GM18498 (cell line): ENCODE data around the gene TYMP.
"Not testable (repeated sequence)": the region's sequence is repeated elsewhere in the genome, so short reads cannot be mapped to it uniquely, and the experiment has no call there.

Experiments used
- ATAC-seq: cut with Tn5 transposase; IDR thresholded peaks from one replicate; pipeline ENCODE4 v1.9.1; 2021; ENCODE audit warnings: mild to moderate bottlenecking, moderate library complexity; ENCODE audit not compliant: unreplicated experiment

TYMP gene

DNA sequence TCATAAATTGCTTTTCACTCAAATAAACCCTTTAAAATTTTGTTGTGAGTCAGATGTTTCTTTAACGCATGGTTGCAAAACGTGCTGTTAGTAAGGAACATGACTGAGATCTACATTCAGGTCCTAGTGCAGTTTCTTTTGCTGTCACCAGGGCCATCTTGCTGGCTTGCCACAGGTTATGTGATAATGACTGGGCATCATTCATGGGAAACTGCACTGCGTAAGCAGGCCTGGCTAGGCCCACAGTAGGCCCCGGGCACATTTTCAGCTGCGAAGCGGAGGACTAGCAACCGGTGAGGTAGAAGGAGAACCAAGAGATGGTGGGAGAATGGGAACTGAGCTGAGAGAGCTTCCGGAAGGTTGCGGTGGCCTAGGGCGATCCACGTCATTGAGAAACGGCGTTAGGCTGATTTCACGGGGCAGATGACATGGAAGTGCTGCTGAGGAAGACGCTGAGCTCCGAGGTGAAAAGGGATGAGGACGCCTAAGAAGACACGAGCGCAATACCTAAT lies 12.7 kb upstream of the TYMP start:
- no peak for ATAC-seq

DNA sequence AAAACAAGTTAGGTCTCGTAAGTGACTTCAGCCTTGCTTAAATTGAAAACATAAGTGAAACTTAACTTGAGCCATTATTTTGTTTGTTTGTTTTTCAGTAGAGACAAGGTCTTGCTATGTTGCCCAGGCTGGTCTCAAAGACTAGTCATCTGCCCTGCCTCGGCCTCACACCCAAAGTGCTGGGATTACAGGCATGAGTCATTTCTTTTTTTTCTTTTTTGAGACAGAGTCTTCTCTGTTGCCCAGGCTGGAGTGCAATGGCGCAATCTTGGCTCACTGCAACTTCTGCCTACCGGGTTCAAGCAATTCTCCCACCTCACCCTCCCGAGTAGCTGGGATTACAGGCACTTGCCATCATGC lies 11.8 kb upstream of the TYMP start:
- ATAC-seq, result peak; percentile 28

DNA sequence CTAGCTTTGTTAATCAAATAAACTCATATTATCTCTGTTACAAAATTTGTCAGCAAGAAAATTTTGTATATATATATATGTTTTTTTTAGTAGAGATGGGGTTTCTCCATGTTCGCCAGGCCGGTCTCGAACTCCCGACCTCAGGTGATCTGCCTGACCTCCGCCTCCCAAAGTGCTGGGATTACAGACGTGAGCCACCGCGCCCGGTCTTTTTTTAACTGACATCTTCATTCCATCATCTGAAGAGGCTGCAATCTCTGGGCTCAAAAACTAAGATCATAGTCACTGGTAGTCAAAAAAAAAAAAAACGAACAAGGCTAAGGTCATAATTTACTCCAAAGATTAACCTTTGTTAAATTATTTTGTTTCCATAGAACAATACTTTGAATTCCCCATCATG lies 10.6 kb upstream of the TYMP start:
- ATAC-seq, result no peak

DNA sequence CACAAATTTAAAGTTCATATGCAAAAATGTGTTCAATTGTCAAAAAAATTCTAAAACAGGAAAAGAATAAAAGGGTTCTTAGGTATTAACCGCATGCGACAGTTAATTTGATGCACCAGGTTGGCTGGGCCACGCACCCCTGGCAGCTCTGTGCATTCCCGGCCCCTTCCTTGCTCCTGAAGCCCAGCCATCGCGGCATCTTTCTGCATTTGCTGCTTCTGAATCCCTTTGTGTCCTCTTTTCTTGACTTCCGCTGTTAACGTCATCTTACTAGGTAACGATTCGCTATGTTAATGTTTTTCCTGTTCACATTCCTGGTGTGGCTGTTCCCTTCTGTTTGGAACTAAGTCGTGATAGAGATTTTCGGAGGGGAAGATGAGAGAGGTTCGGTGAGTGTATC lies 8.0 kb upstream of the TYMP start:
- ATAC-seq, result no peak

DNA sequence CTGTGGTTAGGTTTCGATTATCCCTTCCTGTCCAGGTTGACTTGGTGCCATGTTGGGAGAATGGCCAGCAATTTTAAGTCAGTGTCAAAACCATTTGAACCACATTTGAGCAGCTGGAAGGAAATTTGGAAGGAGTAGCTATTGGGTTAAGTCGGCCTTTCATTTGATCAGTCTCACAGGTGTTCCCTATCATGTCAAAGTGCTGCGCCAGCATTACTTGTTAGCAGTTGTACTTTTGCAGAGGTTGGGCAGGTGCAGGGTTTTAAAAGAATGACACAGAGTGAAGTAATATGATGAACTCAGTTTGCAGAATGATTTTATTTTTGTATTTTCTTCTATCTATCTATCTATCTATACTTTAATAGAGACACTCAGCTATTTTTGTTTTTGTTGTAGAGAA lies 6.4 kb upstream of the TYMP start:
- no peak for ATAC-seq

DNA sequence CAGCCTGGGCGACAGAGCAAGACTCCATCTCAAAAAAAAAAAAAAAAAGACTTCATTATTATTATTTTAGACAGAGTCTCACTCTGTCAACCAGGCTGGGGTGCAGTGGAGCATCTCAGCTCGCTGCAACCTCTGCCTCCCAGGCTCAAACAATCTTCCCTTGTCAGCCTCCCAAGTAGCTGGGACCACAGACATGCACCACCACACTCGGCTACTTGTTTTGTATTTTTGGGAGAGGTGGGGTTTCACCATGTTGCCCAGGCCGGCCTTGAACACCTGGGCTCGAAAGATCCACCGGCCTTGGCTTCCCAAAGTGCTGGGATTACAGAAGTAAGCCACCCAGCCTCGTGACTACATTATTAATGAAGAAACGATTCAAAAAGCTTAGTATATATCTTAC lies 5.3 kb upstream of the TYMP start:
- ATAC-seq, result no peak

DNA sequence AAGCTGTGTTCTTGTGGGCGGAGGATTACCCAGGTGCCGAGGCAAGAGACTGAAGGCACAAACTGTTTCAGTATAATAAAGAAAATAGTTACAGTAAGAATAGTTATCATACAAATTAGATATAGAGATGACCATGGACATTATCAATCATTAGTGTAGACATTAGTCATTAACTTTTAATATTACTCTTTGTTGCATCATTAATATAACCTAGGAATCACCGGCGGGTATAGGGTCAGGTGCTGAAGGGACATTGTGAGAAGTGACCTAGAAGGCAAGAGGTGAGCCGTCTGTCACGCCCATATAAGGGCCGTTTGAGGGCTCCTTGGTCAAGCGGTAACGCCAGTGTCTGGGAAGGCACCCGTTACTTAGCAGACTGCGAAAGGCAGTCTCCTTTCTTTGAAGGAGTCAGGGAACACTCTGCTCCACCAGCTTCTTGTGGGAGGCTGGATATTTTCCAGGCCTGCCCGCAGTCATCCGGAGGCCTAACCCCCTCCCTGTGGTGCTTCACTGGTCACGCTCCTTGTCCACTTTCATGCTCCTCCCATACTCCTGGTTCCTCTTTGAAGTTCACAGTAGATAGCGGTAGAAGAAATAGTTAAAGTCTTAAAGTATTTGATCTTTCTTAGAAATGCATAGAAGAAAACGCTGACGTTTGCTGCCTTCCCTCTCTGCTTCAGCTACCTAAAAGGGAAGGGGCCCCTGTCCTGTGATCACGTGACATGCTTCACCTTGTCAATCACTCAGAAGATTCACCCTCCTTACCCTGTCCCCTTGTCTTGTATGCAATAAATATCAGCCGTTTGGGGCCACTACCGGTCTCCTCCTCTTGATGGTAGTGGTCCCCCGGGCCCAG lies 4.3 kb upstream of the TYMP start:
- ATAC-seq, result not testable (repeated sequence)

DNA sequence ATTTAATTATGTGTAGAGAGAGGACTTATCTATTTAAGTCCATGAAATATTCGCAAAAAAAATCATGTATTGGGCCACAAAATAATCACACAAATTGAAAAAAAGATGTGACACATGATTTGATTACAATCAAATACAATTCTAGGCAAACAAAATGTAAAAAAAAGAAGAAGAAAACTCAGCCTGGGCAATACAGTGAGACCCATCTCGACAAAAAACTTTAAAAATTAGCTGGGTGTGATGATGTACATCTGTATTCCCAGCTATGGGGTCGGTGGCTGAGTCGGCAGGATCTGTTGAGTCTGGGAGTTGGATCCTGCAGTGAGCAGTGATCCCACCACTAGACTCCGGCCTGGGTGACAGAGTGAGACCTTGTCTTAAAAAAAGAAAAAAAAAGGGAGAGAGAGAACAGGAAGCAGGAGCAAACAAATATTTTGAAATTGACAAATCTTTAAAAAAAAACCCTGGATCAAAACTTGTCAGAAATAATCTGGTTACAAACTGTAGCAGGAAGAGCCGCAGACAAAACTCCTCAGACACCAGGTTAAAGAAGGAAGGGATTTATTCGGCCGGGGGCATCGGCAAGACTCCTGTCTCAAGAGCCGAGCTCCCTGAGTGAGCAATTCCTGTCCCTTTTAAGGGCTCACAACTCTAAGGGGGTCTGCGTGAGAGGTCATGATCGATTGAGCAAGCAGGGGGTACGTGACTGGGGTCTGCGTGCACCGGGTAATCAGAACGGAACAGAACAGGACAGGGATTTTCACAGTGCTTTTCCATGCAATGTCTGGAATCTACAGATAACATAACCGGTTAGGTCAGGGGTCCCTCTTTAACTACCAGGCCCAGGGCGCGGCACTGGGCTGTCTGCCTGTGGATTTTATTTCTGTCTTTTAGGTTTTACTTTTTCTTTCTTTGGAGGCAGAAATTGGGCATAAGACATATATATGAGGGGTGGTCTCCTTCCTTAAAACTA lies 3.3 kb upstream of the TYMP start:
- no peak for ATAC-seq

DNA sequence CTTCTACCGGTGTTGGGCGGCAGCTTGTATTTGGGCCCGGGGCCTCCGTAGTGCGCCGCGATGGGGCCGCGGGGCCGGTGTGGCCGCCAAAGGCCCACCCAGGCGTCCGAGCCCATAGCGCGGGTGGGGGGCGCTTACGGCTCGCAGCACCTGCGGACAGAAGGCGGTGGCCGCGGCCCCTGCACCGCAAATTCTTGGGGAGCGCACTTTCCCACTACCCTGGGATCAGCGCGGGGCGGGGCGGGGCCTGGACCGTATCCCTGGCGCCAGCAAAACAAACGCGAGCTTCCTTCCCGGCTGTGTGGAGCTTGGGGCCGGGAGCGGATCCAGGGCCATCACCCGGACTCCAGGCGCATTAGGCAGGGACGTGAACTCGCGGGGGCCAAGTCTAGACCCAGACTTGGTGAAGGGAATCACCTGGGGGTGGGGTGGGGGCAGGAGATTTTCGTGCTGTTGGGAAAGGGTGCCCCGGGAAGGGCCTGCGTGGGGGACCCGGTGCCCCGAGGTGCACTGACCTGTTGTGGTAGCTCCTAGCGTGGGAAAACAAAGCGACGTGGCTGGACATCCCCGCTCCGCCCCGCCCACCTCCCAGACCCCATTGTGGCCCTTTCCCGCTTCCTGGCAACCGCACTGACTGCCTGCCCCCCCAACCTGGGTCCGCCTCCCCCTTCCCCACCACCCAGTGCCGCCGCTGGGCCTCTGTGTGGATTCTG lies 2.3 kb upstream of the TYMP start:
- no peak for ATAC-seq

DNA sequence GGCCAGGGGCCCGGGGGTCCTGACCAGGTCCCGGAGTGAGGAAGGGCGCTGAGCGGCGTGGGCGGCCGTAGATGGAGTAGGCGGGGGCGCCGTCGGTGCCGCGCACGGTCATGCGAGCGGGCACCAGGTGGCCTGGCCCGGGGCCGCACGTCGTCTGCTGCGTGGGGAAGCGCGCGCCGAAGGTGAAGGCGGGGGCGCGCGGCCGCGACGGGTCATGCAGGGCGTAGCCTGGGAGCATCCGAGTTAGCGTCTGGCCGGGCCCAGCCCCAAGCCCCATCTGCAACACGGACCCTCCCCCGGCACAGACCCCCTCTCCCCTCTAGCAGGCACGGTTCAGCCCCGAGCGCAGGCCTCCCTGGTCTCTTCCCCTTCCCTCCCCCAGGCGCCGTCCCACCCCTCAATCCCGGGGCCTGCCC lies 1.7 kb upstream of the TYMP start:
- ATAC-seq, result peak; percentile 37

DNA sequence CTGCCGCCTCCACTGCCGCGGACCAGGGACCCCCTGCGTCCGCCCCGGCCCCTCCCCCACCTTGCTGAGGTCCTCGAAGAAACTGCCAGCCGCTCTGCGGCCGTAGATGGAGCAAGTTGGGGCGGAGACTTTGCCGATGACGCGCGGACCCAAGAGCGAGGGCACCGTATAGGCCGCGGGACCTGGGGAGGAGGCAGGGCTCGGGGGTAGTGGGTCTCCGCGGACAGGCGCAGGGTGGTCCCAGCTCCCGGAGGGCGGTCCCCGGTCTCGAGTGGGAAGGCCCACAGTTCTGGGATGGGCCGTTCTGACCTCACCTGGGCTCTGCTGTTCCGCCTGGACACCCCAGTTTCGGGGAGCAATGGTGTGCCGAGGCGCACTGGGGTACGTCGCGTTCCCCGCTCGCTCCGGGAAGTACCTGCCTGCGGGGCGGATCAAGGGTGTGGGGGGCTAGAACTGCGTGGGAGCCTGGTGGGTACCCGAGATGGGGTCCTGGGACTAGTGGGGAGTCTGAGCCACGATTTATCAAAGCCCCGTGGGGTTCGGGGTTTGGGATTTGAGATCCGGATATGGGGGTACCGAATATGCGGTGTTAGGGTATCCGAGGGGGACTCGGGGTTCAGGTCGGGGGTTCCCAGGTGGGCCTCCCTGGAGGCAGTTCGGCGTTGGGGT lies 1.2 kb upstream of the TYMP start:
- peak; percentile 27 for ATAC-seq

DNA sequence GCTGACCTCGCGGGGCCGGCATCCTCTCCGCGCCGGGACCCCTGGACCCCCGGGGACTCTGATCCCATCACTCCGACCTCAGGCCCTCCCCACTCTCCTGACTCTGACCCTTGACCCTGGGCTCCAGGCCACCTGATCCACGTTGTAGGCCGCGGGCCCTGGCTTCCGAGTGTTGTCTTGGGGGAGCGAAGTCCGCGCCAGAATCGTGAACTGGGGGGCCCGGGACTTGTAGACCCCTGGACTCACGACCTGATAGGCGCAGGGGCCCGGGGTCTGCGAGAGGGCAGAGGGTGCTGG lies 716 bp upstream of the TYMP start:
- no peak for ATAC-seq

DNA sequence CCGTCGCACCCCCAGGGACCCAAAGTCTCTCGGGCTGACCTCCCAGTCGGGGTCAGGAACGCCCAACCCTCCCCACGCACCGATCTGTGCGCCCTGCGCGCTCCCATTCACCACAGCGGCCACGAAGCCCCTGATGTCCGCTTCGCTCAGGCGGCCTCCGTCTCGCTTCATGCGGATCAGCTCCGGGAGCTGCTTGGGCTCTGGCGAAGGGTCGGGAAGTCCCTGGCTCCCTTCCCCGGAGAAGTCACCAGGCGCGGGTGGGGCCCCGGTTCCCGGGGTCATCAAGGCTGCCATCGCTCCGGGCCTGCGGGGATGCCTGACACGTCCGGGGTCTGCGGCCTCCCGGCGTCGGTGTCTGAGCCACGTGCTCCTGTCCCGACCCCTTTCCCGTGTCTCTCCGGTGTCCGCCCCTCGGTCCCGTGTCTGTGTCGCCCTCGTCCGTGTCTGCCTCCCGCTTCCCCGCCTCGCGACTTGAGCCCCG lies 356 bp downstream of the TYMP start:
- ATAC-seq, result no peak

DNA sequence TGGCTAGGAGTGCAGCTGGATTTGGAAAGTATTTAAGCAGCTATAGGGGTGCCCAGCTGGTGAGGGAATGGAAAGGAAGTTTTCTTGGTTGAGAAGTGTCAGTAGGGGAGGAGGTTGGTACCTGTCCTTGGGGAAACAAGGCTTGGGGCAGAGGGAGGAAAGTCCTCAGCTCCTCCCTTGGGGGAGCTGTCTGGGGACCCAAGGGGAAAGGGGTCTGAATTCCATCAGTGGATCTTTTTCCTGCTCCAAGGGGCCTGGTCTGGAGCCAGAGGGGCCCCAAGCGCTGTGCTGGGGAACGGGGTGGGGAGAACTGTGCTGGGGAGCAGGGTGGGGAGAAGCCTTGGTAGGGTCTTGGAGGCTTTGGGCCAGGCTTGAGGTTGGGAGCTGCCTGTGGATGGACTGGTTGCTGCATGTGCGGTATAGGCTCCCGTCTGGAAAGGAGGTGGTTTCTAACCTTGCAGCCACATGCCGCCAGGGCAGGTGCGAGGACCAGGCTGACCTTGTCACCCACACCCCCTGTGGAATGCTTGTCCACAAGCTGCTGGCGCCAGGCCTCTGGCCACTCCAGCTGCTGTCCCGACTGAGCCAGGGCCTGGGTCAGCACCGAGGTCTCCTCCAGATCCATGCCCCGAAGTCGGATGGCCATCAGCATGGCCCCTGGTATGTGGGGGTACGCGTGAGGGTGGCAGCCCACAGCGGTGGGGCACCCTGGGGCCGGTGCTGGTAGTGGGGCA lies 963 bp downstream of the TYMP start:
- no peak for ATAC-seq

DNA sequence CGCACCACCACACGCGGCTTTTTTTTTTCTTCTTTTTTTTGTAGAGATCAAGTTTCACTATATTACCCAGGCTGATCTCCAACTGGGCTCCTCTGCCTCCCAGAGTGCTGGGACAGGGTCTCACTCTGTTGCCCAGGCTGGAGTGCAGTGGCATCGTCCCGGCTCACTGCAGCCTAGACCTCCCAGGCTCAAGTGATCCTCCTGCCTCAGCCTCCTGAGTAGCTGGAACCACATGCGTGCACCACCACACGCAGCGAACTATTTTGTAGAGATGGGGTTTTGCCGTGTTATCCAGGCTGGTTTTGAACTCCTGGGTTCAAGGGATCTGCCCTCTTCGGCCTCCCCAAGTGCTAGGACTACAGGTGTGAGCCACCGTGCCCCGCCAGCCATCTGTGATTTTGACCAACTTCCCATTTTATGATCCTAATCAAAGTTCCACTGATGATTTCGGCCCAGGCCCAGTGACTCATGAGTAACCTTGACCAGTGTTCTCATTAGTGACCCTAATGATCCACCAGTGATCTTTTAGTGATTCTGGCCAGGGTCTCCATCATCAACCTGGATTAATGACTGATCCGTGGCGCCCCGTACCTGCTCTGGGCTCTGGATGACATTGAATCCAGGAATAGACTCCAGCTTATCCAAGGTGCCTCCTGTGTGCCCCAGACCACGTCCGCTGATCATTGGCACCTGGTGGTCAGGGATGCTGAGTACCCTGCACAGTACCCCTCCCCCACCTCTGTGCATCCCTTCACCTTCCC lies 1.7 kb downstream of the TYMP start:
- no peak for ATAC-seq

DNA sequence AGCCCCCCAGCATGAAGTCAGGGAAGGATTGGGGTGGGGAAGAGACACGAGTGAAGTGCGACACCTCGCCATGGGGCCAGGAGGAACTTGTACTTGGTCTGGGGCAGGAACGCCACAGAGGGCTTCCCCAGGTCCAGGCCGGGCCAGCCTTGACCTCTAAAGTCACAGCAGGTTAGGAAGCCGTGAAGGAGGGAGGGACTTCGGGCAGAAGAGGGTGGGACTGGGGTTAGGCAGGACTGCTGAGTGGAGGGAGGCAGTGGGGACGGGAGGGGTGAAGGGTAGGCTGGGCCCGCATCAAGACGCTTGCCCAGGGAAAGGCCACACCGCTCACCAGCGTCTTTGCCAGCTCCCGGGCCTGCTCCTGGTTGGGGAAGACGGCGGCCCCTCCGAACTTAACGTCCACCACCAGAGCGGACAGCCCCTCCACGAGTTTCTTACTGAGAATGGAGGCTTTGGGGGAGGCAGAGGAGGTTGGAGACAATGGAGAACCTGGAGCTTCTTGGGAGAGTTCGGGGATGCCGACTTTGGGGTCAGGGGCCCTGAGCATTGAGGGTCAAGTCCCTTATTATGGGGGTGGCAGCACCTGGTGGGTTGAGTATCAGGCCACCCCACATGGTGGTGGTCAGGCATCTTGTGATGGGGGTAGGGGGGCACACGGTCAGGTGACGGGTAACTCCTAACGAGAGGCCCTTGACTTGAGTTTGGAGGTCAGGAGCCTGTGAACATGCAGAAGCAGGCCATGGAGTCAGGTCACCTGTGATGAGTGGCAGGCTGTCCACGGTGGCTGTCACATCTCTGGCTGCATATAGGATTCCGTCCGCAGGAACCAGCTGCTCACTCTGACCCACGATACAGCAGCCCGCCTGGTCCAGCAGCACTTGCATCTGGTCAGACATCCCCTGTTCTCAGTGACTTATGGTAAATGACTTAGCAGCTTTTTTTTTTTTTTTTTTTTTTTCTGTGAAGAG lies 2.7 kb downstream of the TYMP start:
- ATAC-seq, result no peak

DNA sequence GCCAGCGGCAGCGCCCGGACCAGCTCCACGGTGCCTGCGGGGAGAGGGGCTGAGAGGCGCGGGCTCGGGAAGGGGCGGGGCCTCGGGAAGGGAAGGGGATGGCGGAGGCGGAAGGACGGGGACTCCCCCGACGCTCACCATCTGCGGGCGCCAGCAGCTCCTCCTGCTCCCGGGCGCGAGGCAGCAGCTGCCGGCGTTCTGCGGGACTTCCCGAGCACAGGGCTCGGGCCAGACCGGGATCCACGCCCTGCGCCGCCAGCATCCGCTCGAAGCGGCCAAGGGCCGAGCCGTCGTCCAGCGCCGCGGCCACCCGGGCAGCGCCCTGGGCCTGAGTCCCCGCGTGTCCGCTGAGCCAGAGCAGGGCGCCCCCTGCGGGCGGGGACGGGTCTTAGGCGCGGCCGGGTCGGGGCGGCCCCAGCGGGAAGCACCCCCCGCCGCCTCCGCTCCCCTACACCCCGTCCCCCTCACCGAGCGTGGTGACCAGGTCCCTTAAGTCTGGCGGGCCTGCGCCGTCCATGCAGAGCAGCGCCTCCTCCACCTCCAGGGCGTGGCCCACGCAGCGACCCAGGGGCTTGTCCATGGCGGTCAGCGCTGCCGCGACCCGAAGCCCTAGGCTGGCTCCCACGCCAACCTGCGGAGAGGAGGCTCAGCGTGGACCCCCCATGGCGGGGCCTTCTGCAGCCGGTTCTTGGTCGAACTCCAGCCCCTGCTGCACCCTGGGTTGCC lies 3.5 kb downstream of the TYMP start:
- peak; percentile 30 for ATAC-seq

DNA sequence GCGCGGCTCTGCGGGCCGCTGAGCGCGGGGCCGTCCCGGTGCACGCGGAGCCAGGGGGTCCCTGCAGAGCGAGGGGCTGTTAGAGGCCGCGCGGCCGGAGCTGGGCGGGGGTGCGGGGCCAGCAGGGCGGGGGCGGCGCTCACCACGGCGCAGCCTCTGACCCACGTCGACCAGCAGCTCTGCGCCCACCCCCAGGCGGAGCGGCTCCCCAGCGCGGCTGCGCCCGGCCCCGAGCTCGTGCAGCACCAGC lies 4.0 kb downstream of the TYMP start:
- peak; percentile 23 for ATAC-seq
